H1 (cell line): Measurements from ENCODE around the gene SLC7A14. TPM values are rescaled to one million over a fixed set of nuclear protein-coding genes. Genes with fewer than 3 reads are reported as not detected.

Experiments used
- CTCF ChIA-PET: fragments of 300-600 bp; sonication (Branson Sonifier 250); formaldehyde crosslinking; loops from one replicate; lab custom pipeline; 2021; ENCODE audit not compliant: partially characterized antibody; lab: Charles Lee
- POLR2A ChIA-PET: fragments of 300-600 bp; sonication (Branson Sonifier 250); formaldehyde crosslinking; loops from one replicate; lab custom pipeline; 2021; ENCODE audit warnings: inconsistent platforms; ENCODE audit not compliant: partially characterized antibody; lab: Charles Lee
- DNase-seq, 2 experiments: peaks; one replicate each; pipeline versions ENCODE4 v3.0.0 to v3.0.0-alpha.2; 2010 to 2022; ENCODE audit warnings: low spot score in 2 of 2, low read depth in 1 of 2, mixed read lengths in 1 of 2
- FAIRE-seq: peaks from 2 replicates; lab custom pipeline; 2011; peaks lifted over from hg19 to GRCh38; lab: Jason Lieb, UNC
- H2AFZ ChIP-seq: 2 replicates; pipeline ENCODE4 v1.8.1; 2012; ENCODE audit warnings: low read length, inconsistent platforms
- H2AK5ac ChIP-seq: 2 replicates; pipeline ENCODE4 v1.6.1; 2013; ENCODE audit warnings: low read depth, low read length
- H2BK120ac ChIP-seq: replicated peaks from 2 replicates; pipeline ENCODE3; 2013; ENCODE audit warnings: low read depth, low read length, inconsistent platforms
- H2BK12ac ChIP-seq: 2 replicates; pipeline ENCODE4 v1.6.1; 2013; ENCODE audit warnings: low read depth, low read length
- H2BK15ac ChIP-seq: 2 replicates; pipeline ENCODE4 v1.6.1; 2013; ENCODE audit warnings: low read length
- H2BK20ac ChIP-seq: 2 replicates; pipeline ENCODE4 v1.6.1; 2013; ENCODE audit warnings: low read length
- H2BK5ac ChIP-seq: 2 replicates; pipeline ENCODE4 v1.6.1; 2013; ENCODE audit warnings: low read depth, low read length
- H3K14ac ChIP-seq: 2 replicates; pipeline ENCODE4 v1.6.1; 2013; ENCODE audit warnings: inconsistent platforms; ENCODE audit not compliant: insufficient read length
- H3K18ac ChIP-seq: 2 replicates; pipeline ENCODE4 v1.6.1; 2013; ENCODE audit warnings: low read length; ENCODE audit errors: extremely low read depth
- H3K23ac ChIP-seq: 2 replicates; pipeline ENCODE4 v1.6.1; 2013; ENCODE audit warnings: inconsistent platforms; ENCODE audit not compliant: insufficient read length
- H3K23me2 ChIP-seq: 2 replicates; pipeline ENCODE4 v1.6.1; 2013; ENCODE audit warnings: low read depth, low read length
- H3K27ac ChIP-seq: 2 replicates; pipeline ENCODE4 v1.6.1; 2011; ENCODE audit warnings: low read depth, low read length, inconsistent platforms
- H3K27me3 ChIP-seq, 4 experiments: replicated peaks in 1 of 4; 1 replicate in 1 of 4; 2 replicates in 3 of 4; pipeline versions ENCODE4 v1.6.1 to v1.8.1; 2011 to 2013; ENCODE audit warnings: low read length in 3 of 4, mild to moderate bottlenecking in 3 of 4, inconsistent platforms in 2 of 4, mixed read lengths in 2 of 4, moderate library complexity in 1 of 4; ENCODE audit not compliant: control insufficient read depth in 3 of 4, insufficient read depth in 3 of 4; ENCODE audit errors: extremely low read depth in 1 of 4
- H3K36me3 ChIP-seq, 4 experiments: 2 replicates each; pipeline versions ENCODE4 v1.6.1 to v1.8.1; 2011 to 2013; ENCODE audit warnings: mild to moderate bottlenecking in 4 of 4, low read length in 3 of 4, moderate library complexity in 2 of 4, control low read depth in 1 of 4, inconsistent platforms in 1 of 4; ENCODE audit not compliant: insufficient read depth in 4 of 4, control insufficient read depth in 2 of 4
- H3K4ac ChIP-seq: replicated peaks from 2 replicates; pipeline ENCODE3; 2013; ENCODE audit warnings: low read length, low read depth, mixed read lengths, inconsistent platforms; ENCODE audit not compliant: insufficient read length
- H3K4me1 ChIP-seq, 4 experiments: replicated peaks in 1 of 4; 1 replicate in 1 of 4; 2 replicates in 3 of 4; pipeline versions ENCODE4 v1.6.1 to v1.8.1; 2011 to 2013; ENCODE audit warnings: low read length in 3 of 4, inconsistent platforms in 2 of 4, mixed read lengths in 1 of 4; ENCODE audit not compliant: insufficient read depth in 4 of 4, control insufficient read depth in 3 of 4
- H3K4me2 ChIP-seq, 2 experiments: 2 replicates each; pipeline versions ENCODE4 v1.6.1 to v1.8.1; 2011 to 2013; ENCODE audit warnings: low read depth in 2 of 2, low read length in 2 of 2, control low read depth in 1 of 2, inconsistent platforms in 1 of 2, mild to moderate bottlenecking in 1 of 2; ENCODE audit not compliant: insufficient read depth in 1 of 2
- H3K4me3 ChIP-seq, 4 experiments: fragments of 200-600, 300-600 bp in 1 of 4; sonication (generic), shearing (Covaris generic), sonication (Bioruptor Twin) in 1 of 4; 2 replicates each; pipeline versions ENCODE4 v1.5.1 to v1.8.1; 2011 to 2016; ENCODE audit warnings: low read length in 4 of 4, low read depth in 3 of 4, control low read depth in 2 of 4, inconsistent platforms in 2 of 4, mild to moderate bottlenecking in 2 of 4, mixed read lengths in 1 of 4, moderate library complexity in 1 of 4; ENCODE audit not compliant: insufficient read depth in 2 of 4; ENCODE audit errors: extremely low read depth in 1 of 4
- H3K56ac ChIP-seq: replicated peaks from 2 replicates; pipeline ENCODE3; 2013; ENCODE audit warnings: low read depth, mild to moderate bottlenecking, mixed read lengths, low read length, inconsistent platforms; ENCODE audit not compliant: insufficient read length
- H3K79me1 ChIP-seq: 2 replicates; pipeline ENCODE4 v1.6.1; 2013; ENCODE audit warnings: low read depth, low read length, control low read depth
- H3K79me2 ChIP-seq, 2 experiments: 2 replicates each; pipeline versions ENCODE4 v1.6.1 to v1.8.1; 2012 to 2013; ENCODE audit warnings: low read length in 2 of 2, mild to moderate bottlenecking in 2 of 2, inconsistent platforms in 1 of 2; ENCODE audit not compliant: insufficient read depth in 2 of 2, control insufficient read depth in 1 of 2
- H3K9ac ChIP-seq, 4 experiments: replicated peaks in 1 of 4; 1 replicate in 1 of 4; 2 replicates in 3 of 4; pipeline versions ENCODE4 v1.6.1 to v1.8.1; 2011 to 2013; ENCODE audit warnings: low read depth in 3 of 4, low read length in 3 of 4, control low read depth in 2 of 4, mild to moderate bottlenecking in 2 of 4, moderate library complexity in 2 of 4, inconsistent platforms in 1 of 4; ENCODE audit errors: extremely low read depth in 1 of 4
- H3K9me3 ChIP-seq, 2 experiments: 2 replicates each; pipeline versions ENCODE4 v1.6.1 to v1.8.1; 2012 to 2013; ENCODE audit warnings: mild to moderate bottlenecking in 2 of 2, moderate library complexity in 2 of 2, control low read depth in 1 of 2, inconsistent platforms in 1 of 2, low read depth in 1 of 2, low read length in 1 of 2, mixed read lengths in 1 of 2; ENCODE audit not compliant: insufficient read depth in 2 of 2
- H4K20me1 ChIP-seq, 2 experiments: replicated peaks in 1 of 2; 2 replicates each; pipeline versions ENCODE3 to v1.8.1; 2011 to 2013; ENCODE audit warnings: inconsistent platforms in 2 of 2, low read length in 2 of 2, mild to moderate bottlenecking in 1 of 2; ENCODE audit not compliant: insufficient read depth in 2 of 2, control insufficient read depth in 1 of 2
- H4K5ac ChIP-seq: 2 replicates; pipeline ENCODE4 v1.6.1; 2013; ENCODE audit warnings: low read length, low read depth, mixed read lengths, inconsistent platforms; ENCODE audit not compliant: insufficient read length
- H4K8ac ChIP-seq: 2 replicates; pipeline ENCODE4 v1.8.0; 2013; ENCODE audit warnings: mild to moderate bottlenecking, moderate library complexity, low read length, inconsistent platforms; ENCODE audit not compliant: insufficient read depth; ENCODE audit errors: extremely low read depth
- H4K91ac ChIP-seq: replicated peaks from 2 replicates; pipeline ENCODE3; 2013; ENCODE audit warnings: low read length, mixed read lengths, inconsistent platforms; ENCODE audit not compliant: insufficient read length
- ASH2L ChIP-seq: fragments of 200-600, 300-600 bp; sonication (generic); IDR thresholded peaks from one replicate; pipeline ENCODE4 v1.7.1; 2017; ENCODE audit warnings: low read length
- CBX8 ChIP-seq: fragments of 300-800, 300-1000 bp; sonication (generic); IDR thresholded peaks from 2 replicates; pipeline ENCODE4 v1.7.1; 2016; ENCODE audit warnings: low read depth, low read length, borderline replicate concordance
- GTF2F1 ChIP-seq: IDR thresholded peaks from 2 replicates; pipeline ENCODE4 v1.6.1; 2012; ENCODE audit warnings: low read depth, low read length, improper control_type of control experiment, borderline replicate concordance
- POLR2AphosphoS5 ChIP-seq: IDR thresholded peaks from 2 replicates; pipeline ENCODE4 v1.6.1; 2011; ENCODE audit warnings: low read depth, low read length
- POU5F1 ChIP-seq: IDR thresholded peaks from 2 replicates; pipeline ENCODE4 v1.6.1; 2011; ENCODE audit warnings: low read depth, mild to moderate bottlenecking, low read length, moderate library complexity
- RFX5 ChIP-seq: IDR thresholded peaks from 2 replicates; pipeline ENCODE4 v1.6.1; 2011; ENCODE audit warnings: low read depth, low read length, improper control_type of control experiment, borderline replicate concordance
- SIX5 ChIP-seq: IDR thresholded peaks from 2 replicates; pipeline ENCODE4 v1.6.1; 2011; ENCODE audit warnings: mild to moderate bottlenecking, low read depth, low read length
- SP2 ChIP-seq: IDR thresholded peaks from 2 replicates; pipeline ENCODE4 v1.6.1; 2012; ENCODE audit warnings: mild to moderate bottlenecking, low read length, inconsistent platforms
- TAF1 ChIP-seq: IDR thresholded peaks from 2 replicates; pipeline ENCODE4 v1.6.1; 2011; ENCODE audit warnings: mild to moderate bottlenecking, low read depth, low read length
- TAF7 ChIP-seq: optimal IDR thresholded peaks from 2 replicates; pipeline ENCODE3; 2011; ENCODE audit warnings: low read depth, mild to moderate bottlenecking, inconsistent platforms, low read length, moderate library complexity, borderline replicate concordance
- TEAD4 ChIP-seq: IDR thresholded peaks from 2 replicates; pipeline ENCODE4 v1.6.1; 2012; ENCODE audit warnings: low read depth, low read length, inconsistent platforms, mixed read lengths
- YY1 ChIP-seq: IDR thresholded peaks from 2 replicates; pipeline ENCODE4 v1.6.1; 2011; ENCODE audit warnings: low read depth, mild to moderate bottlenecking, low read length
- WGBS, 2 experiments: shearing (Covaris generic) in 1 of 2; methylation state at CpG; one replicate each; pipeline versions ENCODE4 v1.1.6 to v1.1.7; 2013 to 2015; ENCODE audit warnings: low lambda C conversion rate in 2 of 2, mixed read lengths in 2 of 2, inconsistent platforms in 1 of 2, low coverage in 1 of 2, missing lambda C conversion rate in 1 of 2; ENCODE audit not compliant: insufficient replicate concordance in 2 of 2, insufficient coverage in 1 of 2, insufficient read length in 1 of 2; ENCODE audit errors: extremely low coverage in 1 of 2, missing lambda C conversion rate in 1 of 2; 5-methylcytosine and 5-hydroxymethylcytosine counted together
- polyA plus RNA-seq, 7 experiments: library from polyadenylated mRNA; depleted of rRNA in 3 of 7; stranded (reverse) in 5 of 7; unstranded in 2 of 7; fragments of >200 nt in 5 of 7; fragments of 200-250 nt in 2 of 7; gene quantifications; 1 replicate in 5 of 7; 2 replicates in 1 of 7; 4 replicates in 1 of 7; pipeline versions ENCODE4 v1.2.1 to v1.2.3, GENCODE V29; 2011 to 2013; ENCODE audit warnings: missing spikeins in 2 of 7, mixed read lengths in 2 of 7
- total RNA-seq: library from RNA; stranded (reverse); fragmentation: NEBNext Ultra II Directional; extraction: Animal tissue kit (Norgen Biotek cat#: 25700); gene quantifications from 2 replicates; pipeline ENCODE4 v1.2.1, GENCODE V29; 2021
- TF ChIP-seq, protein P1 (sequence below): IDR thresholded peaks from 2 replicates; pipeline ENCODE4 v1.6.1; 2011; ENCODE audit warnings: low read depth, mild to moderate bottlenecking, low read length; ENCODE audit not compliant: insufficient read depth
- TF ChIP-seq, protein P2 (sequence below): IDR thresholded peaks from 2 replicates; pipeline ENCODE4 v1.6.1; 2012; ENCODE audit warnings: inconsistent platforms

The SLC7A14 gene
- total and polyA plus RNA-seq, 2 of the 8 experiments (the other 6 are each of a cell fraction or from before 2014, with no cell fraction given), result 0.21 to 0.95 TPM

DNA sequence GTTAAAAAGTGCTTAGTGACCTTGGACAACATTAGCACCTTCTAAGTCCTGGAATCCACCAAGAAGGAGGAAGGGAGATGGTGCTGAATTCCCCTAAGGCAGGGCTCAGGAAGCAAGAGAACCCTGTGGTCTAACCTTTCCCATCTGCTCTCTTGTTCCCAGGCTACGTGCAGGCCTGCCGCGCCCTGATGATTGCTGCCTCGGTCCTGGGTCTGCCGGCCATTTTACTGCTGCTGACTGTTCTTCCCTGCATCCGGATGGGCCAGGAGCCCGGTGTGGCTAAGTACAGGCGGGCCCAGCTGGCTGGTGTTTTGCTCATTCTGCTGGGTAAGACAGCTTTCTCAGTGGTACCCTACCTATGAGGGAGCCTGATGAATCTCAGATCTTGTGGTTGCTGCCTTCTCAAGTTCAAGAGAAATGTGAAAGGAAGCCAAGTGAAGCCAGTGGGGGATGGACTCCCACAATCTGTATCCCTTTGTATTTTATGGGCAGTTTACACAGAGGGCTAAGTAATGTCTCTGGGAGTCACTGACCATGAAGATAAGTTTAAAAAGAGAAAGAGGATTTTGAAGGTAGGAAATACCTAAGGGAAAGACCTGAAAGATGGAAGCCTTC lies 162.8 kb downstream of the SLC7A14 start:
- H3K4ac ChIP-seq, result no peak overlapping the region
- H2AFZ ChIP-seq, result no peak overlapping the region
- no peak overlapping the region for H4K5ac ChIP-seq
- no peak overlapping the region for H2AK5ac ChIP-seq
- H3K27ac ChIP-seq, result no peak overlapping the region
- H2BK15ac ChIP-seq, result no peak overlapping the region
- no peak overlapping the region for H3K9ac ChIP-seq
- H2BK5ac ChIP-seq, result no peak overlapping the region
- no peak overlapping the region for H2BK12ac ChIP-seq
- H3K79me1 ChIP-seq, result no peaks in the 10 kb centered on the region
- no peaks in the 10 kb centered on the region for H3K36me3 ChIP-seq
- H2BK20ac ChIP-seq, result no peak overlapping the region
- H3K14ac ChIP-seq, result no peak overlapping the region
- H4K91ac ChIP-seq, result no peak overlapping the region
- peaks cover 10 to 32% (median 24%) of the 10 kb centered on the region in 4 experiments for H3K27me3 ChIP-seq
- no peaks in the 10 kb centered on the region for H3K79me2 ChIP-seq
- no peaks in the 10 kb centered on the region for H3K9me3 ChIP-seq
- no peak overlapping the region for H3K18ac ChIP-seq
- POLR2A ChIA-PET, result no interaction called here
- FAIRE-seq (no peak), DNase-seq (no peak)
- H3K56ac ChIP-seq, result no peak overlapping the region
- CTCF ChIA-PET, result interaction anchor here (0.6 to 1.3 kb wide), 3 partner anchors 10 to 387 kb away, joined by 3 to 6 read pairs (median 4); no protein-coding TSS in a partner anchor
- peaks cover 0 to 3% of the 10 kb centered on the region in 2 experiments for H4K20me1 ChIP-seq
- no peak overlapping the region for H3K4me3 ChIP-seq
- peaks cover 2 to 11% (median 9%) of the 10 kb centered on the region in 4 experiments for H3K4me1 ChIP-seq
- 98% methylated on average over 8 of the region's 8 CpGs; no CpG with 5 or more reads in 1 of the 2 experiments for WGBS, 2 experiments
- H3K23ac ChIP-seq, result no peak overlapping the region
- no peak overlapping the region for H2BK120ac ChIP-seq
- H3K23me2 ChIP-seq, result peaks cover 7% of the 10 kb centered on the region; the same call in 1 of the 2 replicates
- no peak overlapping the region for H4K8ac ChIP-seq
- H3K4me2 ChIP-seq, result no peak overlapping the region
- TF ChIP-seq ASH2L (no peak), TAF1 (no peak), SIX5 (no peak), GTF2F1 (no peak), POU5F1 (no peak), POLR2AphosphoS5 (no peak), TEAD4 (no peak), TAF7 (no peak), YY1 (no peak), CBX8 (no peak), SP2 (no peak), RFX5 (no peak)
- TF ChIP-seq, protein P1, sequence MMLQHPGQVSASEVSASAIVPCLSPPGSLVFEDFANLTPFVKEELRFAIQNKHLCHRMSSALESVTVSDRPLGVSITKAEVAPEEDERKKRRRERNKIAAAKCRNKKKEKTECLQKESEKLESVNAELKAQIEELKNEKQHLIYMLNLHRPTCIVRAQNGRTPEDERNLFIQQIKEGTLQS, result no peak
- TF ChIP-seq, protein P2, sequence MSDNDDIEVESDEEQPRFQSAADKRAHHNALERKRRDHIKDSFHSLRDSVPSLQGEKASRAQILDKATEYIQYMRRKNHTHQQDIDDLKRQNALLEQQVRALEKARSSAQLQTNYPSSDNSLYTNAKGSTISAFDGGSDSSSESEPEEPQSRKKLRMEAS, result no peak
